MM.1S (cell line): ENCODE data around the gene TTC16.

Source experiments
- DNase-seq: peaks from one replicate; pipeline ENCODE4 v3.0.0-alpha.2; 2015
- H2AFZ ChIP-seq: fragments of 300-600 bp; sonication (generic); 2 replicates; pipeline ENCODE4 v1.6.0; 2016; ENCODE audit warnings: antibody characterized with exemption, low read length
- H3F3A ChIP-seq: fragments of 300-600 bp; sonication (generic); 2 replicates; pipeline ENCODE4 v1.6.1; 2016; ENCODE audit warnings: mild to moderate bottlenecking, antibody characterized with exemption, low read length, moderate library complexity, mixed read lengths; ENCODE audit not compliant: insufficient read depth
- H3K27ac ChIP-seq: fragments of 300-600 bp; sonication (generic); 2 replicates; pipeline ENCODE4 v1.5.1; 2016; ENCODE audit warnings: mild to moderate bottlenecking, low read length
- H3K27me3 ChIP-seq: fragments of 300-600 bp; sonication (generic); replicated peaks from 2 replicates; pipeline ENCODE4 v1.6.0; 2016; ENCODE audit warnings: low read length; ENCODE audit not compliant: insufficient read depth
- H3K36me3 ChIP-seq: fragments of 300-600 bp; sonication (generic); replicated peaks from 2 replicates; pipeline ENCODE4 v1.6.1; 2016; ENCODE audit warnings: mild to moderate bottlenecking, low read length, mixed read lengths; ENCODE audit not compliant: insufficient read depth
- H3K4me1 ChIP-seq: fragments of 300-600 bp; sonication (generic); 2 replicates; pipeline ENCODE4 v1.6.1; 2016; ENCODE audit warnings: low read length, mixed read lengths
- H3K4me2 ChIP-seq: fragments of 300-600 bp; sonication (generic); 2 replicates; pipeline ENCODE4 v1.6.0; 2016; ENCODE audit warnings: low read depth, low read length
- H3K4me3 ChIP-seq: fragments of 300-600 bp; sonication (generic); 2 replicates; pipeline ENCODE4 v1.5.1; 2016; ENCODE audit warnings: low read length, mixed read lengths
- H3K79me2 ChIP-seq: fragments of 300-600 bp; sonication (generic); 2 replicates; pipeline ENCODE4 v1.6.1; 2016; ENCODE audit warnings: mixed run types, low read length, mixed read lengths
- H3K9ac ChIP-seq: fragments of 300-600 bp; sonication (generic); 2 replicates; pipeline ENCODE4 v1.6.1; 2016; ENCODE audit warnings: low read length, mixed read lengths
- H3K9me2 ChIP-seq: fragments of 300-600 bp; sonication (generic); replicated peaks from 2 replicates; pipeline ENCODE4 v1.6.1; 2016; ENCODE audit warnings: mild to moderate bottlenecking, low read length, mixed read lengths; ENCODE audit not compliant: insufficient read depth
- H3K9me3 ChIP-seq: fragments of 300-600 bp; sonication (generic); replicated peaks from 2 replicates; pipeline ENCODE4 v1.6.1; 2016; ENCODE audit warnings: mild to moderate bottlenecking, low read length, mixed read lengths; ENCODE audit not compliant: insufficient read depth
- H4K20me1 ChIP-seq: fragments of 300-600 bp; sonication (generic); 2 replicates; pipeline ENCODE4 v1.6.1; 2016; ENCODE audit warnings: mild to moderate bottlenecking, low read length, moderate library complexity, mixed read lengths; ENCODE audit not compliant: insufficient read depth
- EZH2 ChIP-seq: fragments of 300-600 bp; sonication (generic); optimal IDR thresholded peaks from 2 replicates; pipeline ENCODE3; 2017; ENCODE audit warnings: low read depth, mild to moderate bottlenecking, antibody characterized with exemption, low read length, mixed read lengths
- EZH2phosphoT487 ChIP-seq: fragments of 300-600 bp; sonication (generic); IDR thresholded peaks from 2 replicates; pipeline ENCODE4 v1.6.1; 2018; ENCODE audit warnings: antibody characterized with exemption, low read length
- TF ChIP-seq, protein P1 (sequence below): fragments of 300-600 bp; sonication (generic); IDR thresholded peaks from 2 replicates; pipeline ENCODE4 v1.5.1; 2016; ENCODE audit warnings: antibody characterized with exemption, low read length, mixed read lengths

The TTC16 gene

DNA sequence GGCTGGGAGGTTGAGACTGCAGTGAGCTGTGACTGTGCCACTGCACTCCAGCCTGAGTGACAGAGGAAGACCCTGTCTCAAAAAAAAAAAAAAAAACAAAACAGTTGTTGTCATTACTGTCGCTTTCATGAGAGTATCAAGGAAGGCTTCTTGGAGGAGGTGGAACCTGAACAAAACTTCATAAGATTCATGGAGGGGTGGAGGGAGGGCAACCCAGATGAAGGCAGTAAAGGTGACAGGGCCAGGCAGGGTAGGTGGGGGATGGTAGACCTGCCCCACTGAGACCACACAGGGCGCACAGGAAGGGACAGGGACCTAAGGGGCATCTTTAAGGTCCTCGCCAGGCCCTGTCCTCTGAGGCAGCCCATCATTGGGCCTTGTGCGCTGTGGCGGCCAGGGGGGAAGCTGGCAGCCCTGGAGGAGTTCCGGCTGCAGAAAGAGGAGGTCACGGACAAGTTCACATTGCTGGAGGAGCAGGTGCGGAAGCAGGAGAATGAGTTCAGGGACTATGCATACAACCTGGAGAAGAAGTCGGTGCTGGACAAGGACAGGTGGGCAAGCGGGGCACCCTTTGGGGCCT is 5.6 kb upstream of the TTC16 start:
- Histone ChIP-seq H2AFZ (no peak overlapping the region), H3K36me3 (no peaks in the 10 kb centered on the region), H3K27me3 (no peaks in the 10 kb centered on the region), H3F3A (no peaks in the 10 kb centered on the region), H3K9ac (no peak overlapping the region), H3K9me3 (no peaks in the 10 kb centered on the region), H3K4me3 (no peak overlapping the region), H3K4me1 (no peaks in the 10 kb centered on the region), H4K20me1 (no peaks in the 10 kb centered on the region), H3K9me2 (no peaks in the 10 kb centered on the region), H3K79me2 (no peaks in the 10 kb centered on the region), H3K27ac (no peak overlapping the region), H3K4me2 (no peak overlapping the region)
- TF ChIP-seq, protein P1, sequence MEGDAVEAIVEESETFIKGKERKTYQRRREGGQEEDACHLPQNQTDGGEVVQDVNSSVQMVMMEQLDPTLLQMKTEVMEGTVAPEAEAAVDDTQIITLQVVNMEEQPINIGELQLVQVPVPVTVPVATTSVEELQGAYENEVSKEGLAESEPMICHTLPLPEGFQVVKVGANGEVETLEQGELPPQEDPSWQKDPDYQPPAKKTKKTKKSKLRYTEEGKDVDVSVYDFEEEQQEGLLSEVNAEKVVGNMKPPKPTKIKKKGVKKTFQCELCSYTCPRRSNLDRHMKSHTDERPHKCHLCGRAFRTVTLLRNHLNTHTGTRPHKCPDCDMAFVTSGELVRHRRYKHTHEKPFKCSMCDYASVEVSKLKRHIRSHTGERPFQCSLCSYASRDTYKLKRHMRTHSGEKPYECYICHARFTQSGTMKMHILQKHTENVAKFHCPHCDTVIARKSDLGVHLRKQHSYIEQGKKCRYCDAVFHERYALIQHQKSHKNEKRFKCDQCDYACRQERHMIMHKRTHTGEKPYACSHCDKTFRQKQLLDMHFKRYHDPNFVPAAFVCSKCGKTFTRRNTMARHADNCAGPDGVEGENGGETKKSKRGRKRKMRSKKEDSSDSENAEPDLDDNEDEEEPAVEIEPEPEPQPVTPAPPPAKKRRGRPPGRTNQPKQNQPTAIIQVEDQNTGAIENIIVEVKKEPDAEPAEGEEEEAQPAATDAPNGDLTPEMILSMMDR: no peak
- TF ChIP-seq EZH2 (no peak), EZH2phosphoT487 (no peak)
- DNase-seq: no peak

DNA sequence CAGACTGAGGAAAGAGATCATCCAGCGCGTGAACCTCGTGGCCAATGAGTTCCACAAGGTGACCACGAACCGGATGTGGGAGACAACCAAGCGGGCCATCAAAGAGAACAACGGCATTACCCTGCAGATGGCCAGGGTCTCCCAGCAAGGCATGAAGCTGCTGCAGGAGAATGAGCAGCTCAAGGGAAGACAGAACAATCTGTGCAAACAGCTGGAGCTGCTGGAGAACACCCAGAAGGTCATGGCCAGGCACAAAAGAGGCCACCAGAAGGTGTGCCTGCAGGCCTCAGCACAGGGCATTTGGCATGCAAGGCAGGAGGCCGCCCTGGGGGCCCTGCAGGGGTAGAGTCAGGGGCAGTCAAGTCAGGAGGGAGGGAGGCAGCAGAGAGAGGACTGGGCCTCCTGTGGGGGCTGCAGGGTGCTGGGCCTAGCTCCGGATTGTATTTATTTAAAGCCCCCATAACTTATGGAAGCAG is 4.6 kb upstream of the TTC16 start:
- TF ChIP-seq EZH2 (no peak), EZH2phosphoT487 (no peak)
- TF ChIP-seq, protein P1: no peak
- no peak overlapping the region for H3K4me3 ChIP-seq
- H3K79me2 ChIP-seq: no peaks in the 10 kb centered on the region
- no peaks in the 10 kb centered on the region for H3K36me3 ChIP-seq
- no peaks in the 10 kb centered on the region for H3K27me3 ChIP-seq
- H2AFZ ChIP-seq: no peak overlapping the region
- no peaks in the 10 kb centered on the region for H3K9me3 ChIP-seq
- no peak overlapping the region for H3K27ac ChIP-seq
- H3F3A ChIP-seq: no peaks in the 10 kb centered on the region
- H4K20me1 ChIP-seq: no peaks in the 10 kb centered on the region
- no peaks in the 10 kb centered on the region for H3K9me2 ChIP-seq
- no peaks in the 10 kb centered on the region for H3K4me1 ChIP-seq
- H3K9ac ChIP-seq: no peak overlapping the region
- H3K4me2 ChIP-seq: no peak overlapping the region
- no peak for DNase-seq

DNA sequence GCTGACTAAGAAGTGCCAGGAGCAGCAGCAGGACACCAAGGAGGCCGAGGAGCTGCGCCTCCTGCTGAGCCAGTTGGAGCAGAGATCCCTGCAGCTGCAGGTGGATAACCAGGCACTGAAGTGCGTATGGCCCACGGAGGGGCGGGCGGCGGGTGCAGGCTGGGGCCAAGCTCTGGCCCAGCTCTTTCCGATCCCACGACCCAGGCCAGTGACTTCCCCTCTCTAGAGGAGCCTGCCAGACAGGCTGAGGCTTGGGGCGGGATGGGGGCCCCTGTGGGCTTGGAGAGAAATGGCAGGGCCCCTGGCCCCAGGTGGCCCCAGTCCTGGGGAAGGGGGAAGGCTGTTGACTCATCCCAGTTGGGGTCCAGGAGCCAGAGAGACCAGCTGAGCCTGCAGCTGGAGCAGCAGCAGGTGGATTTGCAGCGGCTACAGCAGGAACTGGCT is 4.0 kb upstream of the TTC16 start:
- Histone ChIP-seq H3K9me2 (no peaks in the 10 kb centered on the region), H3K27ac (no peak overlapping the region), H3K79me2 (no peaks in the 10 kb centered on the region), H3K27me3 (no peaks in the 10 kb centered on the region), H3K36me3 (no peaks in the 10 kb centered on the region), H3K4me1 (no peaks in the 10 kb centered on the region), H3K4me3 (no peak overlapping the region), H3F3A (no peaks in the 10 kb centered on the region), H3K4me2 (no peak overlapping the region), H2AFZ (no peak overlapping the region), H3K9me3 (no peaks in the 10 kb centered on the region), H3K9ac (no peak overlapping the region), H4K20me1 (no peaks in the 10 kb centered on the region)
- TF ChIP-seq, protein P1: no peak
- TF ChIP-seq EZH2 (no peak), EZH2phosphoT487 (no peak)
- DNase-seq: no peak
